ENCODE measurements around the gene AGR2.

AGR2 gene

DNA sequence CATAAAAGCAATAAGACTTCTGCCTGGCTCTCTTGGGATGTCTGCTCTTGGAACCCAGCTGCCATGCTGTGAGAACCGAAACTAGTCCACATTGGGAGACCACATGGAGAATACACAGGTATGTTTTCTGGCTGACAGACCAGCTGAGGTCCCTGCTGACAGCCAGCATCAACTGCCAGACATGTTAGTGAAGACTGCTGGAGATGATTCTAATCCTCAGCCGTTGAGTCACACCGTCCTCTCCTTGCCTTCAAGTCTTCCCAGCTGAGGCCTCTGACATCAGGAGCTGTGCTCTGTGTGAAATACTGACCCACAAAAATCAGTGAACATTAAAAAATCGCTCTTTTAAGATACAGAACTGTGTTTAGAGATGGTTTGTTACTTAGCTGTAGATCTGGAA is 36.9 kb upstream of the AGR2 start:
- FAIRE-seq = no peak
- DNase-seq (ENCODE audit: insufficient read length, low spot score) = no peak
- TF ChIP-seq PAX5 (IDR thresholded peaks at IDR 0.05; ENCODE audit: insufficient read depth, low read length, severe bottlenecking) (no peak), TAF1 (IDR thresholded peaks at IDR 0.05; ENCODE audit: low read depth, low read length) (no peak), POLR2A (IDR thresholded peaks at IDR 0.05; ENCODE audit: low read depth, low read length) (no peak), POU2F2 (IDR thresholded peaks at IDR 0.05; ENCODE audit: low read depth, low read length) (no peak), POLR2AphosphoS5 (IDR thresholded peaks at IDR 0.05; ENCODE audit: low read depth, low read length) (no peak), SPI1 (IDR thresholded peaks at IDR 0.05; ENCODE audit: low read depth, low read length) (no peak)

- no peak for TF ChIP-seq POU2F2 (IDR thresholded peaks at IDR 0.05; ENCODE audit: low read depth, low read length)
- TF ChIP-seq PAX5 (IDR thresholded peaks at IDR 0.05; ENCODE audit: insufficient read depth, low read length, severe bottlenecking) = no peak
- TF ChIP-seq POLR2A (IDR thresholded peaks at IDR 0.05; ENCODE audit: low read depth, low read length) = no peak
- TF ChIP-seq POLR2AphosphoS5 (IDR thresholded peaks at IDR 0.05; ENCODE audit: low read depth, low read length) = no peak
- TF ChIP-seq TAF1 (IDR thresholded peaks at IDR 0.05; ENCODE audit: low read depth, low read length) = no peak
- no peak for TF ChIP-seq SPI1 (IDR thresholded peaks at IDR 0.05; ENCODE audit: low read depth, low read length)
- FAIRE-seq (no peak), DNase-seq (ENCODE audit: insufficient read length, low spot score) (no peak)
Observed at GRCh38 chr7:16840094-16840493, 35.3 kb upstream of the AGR2 start.

DNA sequence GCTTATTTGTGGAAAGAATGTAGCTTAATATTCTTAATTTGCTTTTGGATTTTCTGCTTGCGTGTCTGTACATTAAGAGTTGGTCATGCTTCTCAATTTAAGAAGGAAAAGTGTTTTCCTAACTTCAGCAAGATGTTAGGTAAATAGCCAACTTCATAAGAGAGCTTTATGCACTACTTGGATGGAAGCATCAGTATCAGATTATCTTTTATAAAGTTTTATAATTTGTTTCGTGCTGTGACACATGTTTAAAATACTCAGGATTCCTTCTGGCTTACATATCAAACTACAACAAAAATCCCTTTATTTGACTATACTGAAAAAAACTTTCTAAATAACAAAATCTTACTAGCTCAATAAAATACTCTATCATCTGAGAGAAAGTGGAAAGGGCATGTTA is 34.8 kb upstream of the AGR2 start:
- FAIRE-seq = no peak
- TF ChIP-seq PAX5 (IDR thresholded peaks at IDR 0.05; ENCODE audit: insufficient read depth, low read length, severe bottlenecking) = no peak
- TF ChIP-seq SPI1 (IDR thresholded peaks at IDR 0.05; ENCODE audit: low read depth, low read length) = no peak
- TF ChIP-seq POLR2A (IDR thresholded peaks at IDR 0.05; ENCODE audit: low read depth, low read length) = no peak
- no peak for TF ChIP-seq TAF1 (IDR thresholded peaks at IDR 0.05; ENCODE audit: low read depth, low read length)
- TF ChIP-seq POLR2AphosphoS5 (IDR thresholded peaks at IDR 0.05; ENCODE audit: low read depth, low read length) = no peak
- no peak for TF ChIP-seq POU2F2 (IDR thresholded peaks at IDR 0.05; ENCODE audit: low read depth, low read length)
- no peak for DNase-seq (ENCODE audit: insufficient read length, low spot score)

- DNase-seq (ENCODE audit: insufficient read length, low spot score) (no peak), FAIRE-seq (no peak)
- TF ChIP-seq POLR2AphosphoS5 (IDR thresholded peaks at IDR 0.05; ENCODE audit: low read depth, low read length) (no peak), TAF1 (IDR thresholded peaks at IDR 0.05; ENCODE audit: low read depth, low read length) (no peak), PAX5 (IDR thresholded peaks at IDR 0.05; ENCODE audit: insufficient read depth, low read length, severe bottlenecking) (no peak), POLR2A (IDR thresholded peaks at IDR 0.05; ENCODE audit: low read depth, low read length) (no peak), POU2F2 (IDR thresholded peaks at IDR 0.05; ENCODE audit: low read depth, low read length) (no peak), SPI1 (IDR thresholded peaks at IDR 0.05; ENCODE audit: low read depth, low read length) (no peak)
Observed at GRCh38 chr7:16838891-16839290, 34.1 kb upstream of the AGR2 start.

GRCh38 chr7:16838386-16838785 is 33.6 kb upstream of the AGR2 start:
- FAIRE-seq = no peak
- TF ChIP-seq POU2F2 (IDR thresholded peaks at IDR 0.05; ENCODE audit: low read depth, low read length) = no peak
- no peak for TF ChIP-seq TAF1 (IDR thresholded peaks at IDR 0.05; ENCODE audit: low read depth, low read length)
- no peak for TF ChIP-seq POLR2A (IDR thresholded peaks at IDR 0.05; ENCODE audit: low read depth, low read length)
- no peak for TF ChIP-seq PAX5 (IDR thresholded peaks at IDR 0.05; ENCODE audit: insufficient read depth, low read length, severe bottlenecking)
- no peak for TF ChIP-seq SPI1 (IDR thresholded peaks at IDR 0.05; ENCODE audit: low read depth, low read length)
- TF ChIP-seq POLR2AphosphoS5 (IDR thresholded peaks at IDR 0.05; ENCODE audit: low read depth, low read length) = no peak
- no peak for DNase-seq (ENCODE audit: insufficient read length, low spot score)

DNA sequence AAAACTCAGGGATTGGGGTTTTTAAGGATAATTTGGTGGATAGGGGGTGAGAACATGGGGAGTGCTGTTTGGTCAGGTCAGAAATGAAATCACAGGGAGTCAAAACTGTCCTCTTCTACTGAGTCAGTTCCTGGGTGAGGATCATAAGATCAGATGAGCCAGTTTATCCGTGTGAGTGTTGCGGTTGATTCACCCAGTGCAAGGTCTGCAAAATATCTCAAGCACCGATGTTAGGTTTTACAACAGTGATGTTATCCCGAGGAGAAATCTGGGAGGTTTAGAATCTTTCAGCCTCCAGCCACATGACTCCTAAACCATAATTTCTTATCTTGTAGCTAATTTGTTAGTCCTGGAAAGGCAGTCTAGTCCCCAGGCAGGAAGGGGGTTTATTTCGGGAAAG is 31.7 kb upstream of the AGR2 start:
- FAIRE-seq = no peak
- TF ChIP-seq TAF1 (IDR thresholded peaks at IDR 0.05; ENCODE audit: low read depth, low read length) (no peak), PAX5 (IDR thresholded peaks at IDR 0.05; ENCODE audit: insufficient read depth, low read length, severe bottlenecking) (no peak), POLR2A (IDR thresholded peaks at IDR 0.05; ENCODE audit: low read depth, low read length) (no peak), POU2F2 (IDR thresholded peaks at IDR 0.05; ENCODE audit: low read depth, low read length) (no peak), POLR2AphosphoS5 (IDR thresholded peaks at IDR 0.05; ENCODE audit: low read depth, low read length) (no peak), SPI1 (IDR thresholded peaks at IDR 0.05; ENCODE audit: low read depth, low read length) (no peak)
- no peak for DNase-seq (ENCODE audit: insufficient read length, low spot score)

DNA sequence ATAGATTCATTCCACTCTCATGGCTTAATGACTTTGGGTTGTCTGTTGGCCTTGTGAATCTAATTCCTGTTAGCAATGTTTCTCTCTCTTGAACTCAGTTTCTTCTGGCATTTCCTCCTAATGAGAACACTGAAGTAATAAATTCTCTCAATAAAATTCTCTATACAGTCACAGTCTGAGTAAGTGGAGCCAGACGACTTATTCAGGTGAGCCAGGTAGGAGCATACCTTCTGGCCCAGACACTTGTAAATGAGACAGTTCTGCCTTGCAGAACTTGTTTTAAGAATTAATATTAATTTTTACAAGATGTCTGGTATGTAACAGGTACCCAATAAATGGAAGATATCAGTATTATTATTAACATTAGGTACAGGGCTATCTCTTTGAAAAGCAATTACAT is 28.6 kb upstream of the AGR2 start:
- no peak for FAIRE-seq
- TF ChIP-seq POLR2A (IDR thresholded peaks at IDR 0.05; ENCODE audit: low read depth, low read length) (no peak), POLR2AphosphoS5 (IDR thresholded peaks at IDR 0.05; ENCODE audit: low read depth, low read length) (no peak), SPI1 (IDR thresholded peaks at IDR 0.05; ENCODE audit: low read depth, low read length) (no peak), TAF1 (IDR thresholded peaks at IDR 0.05; ENCODE audit: low read depth, low read length) (no peak), PAX5 (IDR thresholded peaks at IDR 0.05; ENCODE audit: insufficient read depth, low read length, severe bottlenecking) (no peak)
- DNase-seq (ENCODE audit: insufficient read length, low spot score) = no peak

DNA sequence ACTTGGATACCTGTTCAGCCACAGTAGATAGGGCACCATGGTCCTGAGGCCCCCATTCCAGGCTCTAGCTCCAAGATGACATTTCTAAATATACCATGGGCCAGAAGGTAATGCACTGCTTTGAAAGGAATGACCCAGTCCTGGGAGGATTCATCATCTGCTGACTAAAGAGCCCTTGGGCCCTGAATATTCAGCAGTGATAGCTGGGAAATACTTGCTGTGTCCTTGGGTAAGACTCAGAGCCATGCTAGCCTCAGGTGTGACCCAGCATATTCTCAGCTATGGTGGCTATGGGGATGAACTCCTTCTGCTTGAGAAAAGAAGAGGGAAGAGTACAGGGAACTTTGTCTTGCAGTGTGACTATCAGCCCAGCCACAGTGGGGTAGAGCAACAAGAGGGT is 21.3 kb upstream of the AGR2 start:
- FAIRE-seq (no peak), DNase-seq (ENCODE audit: insufficient read length, low spot score) (no peak)
- no peak for TF ChIP-seq POLR2A (IDR thresholded peaks at IDR 0.05; ENCODE audit: low read depth, low read length)
- no peak for TF ChIP-seq POU2F2 (IDR thresholded peaks at IDR 0.05; ENCODE audit: low read depth, low read length)
- no peak for TF ChIP-seq TAF1 (IDR thresholded peaks at IDR 0.05; ENCODE audit: low read depth, low read length)
- no peak for TF ChIP-seq PAX5 (IDR thresholded peaks at IDR 0.05; ENCODE audit: insufficient read depth, low read length, severe bottlenecking)
- no peak for TF ChIP-seq POLR2AphosphoS5 (IDR thresholded peaks at IDR 0.05; ENCODE audit: low read depth, low read length)
- no peak for TF ChIP-seq SPI1 (IDR thresholded peaks at IDR 0.05; ENCODE audit: low read depth, low read length)

DNA sequence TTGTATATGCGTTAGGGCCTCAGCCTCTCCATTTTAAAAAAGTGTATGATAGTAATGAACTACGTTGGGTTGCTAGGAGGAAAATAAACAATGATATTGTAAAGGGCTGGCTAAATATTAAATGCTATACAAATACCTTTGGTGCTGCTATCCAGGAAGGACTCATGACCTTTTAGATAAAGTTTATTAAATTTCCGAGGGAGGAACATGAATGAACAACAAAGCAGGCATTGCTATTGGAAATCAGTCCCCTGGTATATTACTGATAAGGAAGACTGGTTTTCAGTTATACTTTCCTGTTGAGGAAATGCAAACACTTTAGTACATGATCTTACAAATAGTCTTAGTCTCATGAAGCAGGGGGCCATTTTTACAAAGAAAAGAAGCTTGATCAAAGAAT is 17.2 kb upstream of the AGR2 start:
- FAIRE-seq (no peak), DNase-seq (ENCODE audit: insufficient read length, low spot score) (no peak)
- no peak for TF ChIP-seq PAX5 (IDR thresholded peaks at IDR 0.05; ENCODE audit: insufficient read depth, low read length, severe bottlenecking)
- no peak for TF ChIP-seq SPI1 (IDR thresholded peaks at IDR 0.05; ENCODE audit: low read depth, low read length)
- no peak for TF ChIP-seq POLR2AphosphoS5 (IDR thresholded peaks at IDR 0.05; ENCODE audit: low read depth, low read length)
- TF ChIP-seq POU2F2 (IDR thresholded peaks at IDR 0.05; ENCODE audit: low read depth, low read length) = no peak
- TF ChIP-seq TAF1 (IDR thresholded peaks at IDR 0.05; ENCODE audit: low read depth, low read length) = no peak
- no peak for TF ChIP-seq POLR2A (IDR thresholded peaks at IDR 0.05; ENCODE audit: low read depth, low read length)

DNA sequence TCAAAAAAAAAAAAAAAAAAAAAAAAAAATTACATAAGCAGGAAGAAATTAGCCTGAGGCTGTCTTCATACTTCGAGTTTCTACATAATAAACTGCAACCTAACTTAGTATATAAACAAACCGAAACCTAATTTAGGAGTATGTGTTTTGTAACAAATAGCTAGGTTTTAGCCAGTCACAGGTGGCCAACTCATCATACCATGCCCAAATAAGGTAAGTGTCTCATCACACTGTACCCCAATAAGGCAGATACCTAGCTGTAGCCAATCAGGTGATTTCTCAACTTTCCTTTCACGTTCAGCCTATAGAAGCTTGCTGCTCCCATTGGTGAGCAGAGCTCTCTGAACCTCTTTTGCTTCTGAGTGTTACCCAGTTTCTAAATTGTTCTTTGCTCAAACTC is 13.9 kb upstream of the AGR2 start:
- no peak for FAIRE-seq
- TF ChIP-seq POLR2A (IDR thresholded peaks at IDR 0.05; ENCODE audit: low read depth, low read length) (no peak), SPI1 (IDR thresholded peaks at IDR 0.05; ENCODE audit: low read depth, low read length) (no peak), PAX5 (IDR thresholded peaks at IDR 0.05; ENCODE audit: insufficient read depth, low read length, severe bottlenecking) (no peak), TAF1 (IDR thresholded peaks at IDR 0.05; ENCODE audit: low read depth, low read length) (no peak), POU2F2 (IDR thresholded peaks at IDR 0.05; ENCODE audit: low read depth, low read length) (no peak), POLR2AphosphoS5 (IDR thresholded peaks at IDR 0.05; ENCODE audit: low read depth, low read length) (no peak)
- no peak for DNase-seq (ENCODE audit: insufficient read length, low spot score)

Data from GM12891 (cell line).